GM21528 (cell line): Measurements from ENCODE around the gene GABRB2.
"Not testable (repeated sequence)": the region's sequence is repeated elsewhere in the genome, so short reads cannot be mapped to it uniquely, and the experiment has no call there.

Experiments used
- ATAC-seq: cut with Tn5 transposase; IDR thresholded peaks from one replicate; pipeline ENCODE4 v1.9.1; 2021; ENCODE audit warnings: mild to moderate bottlenecking, moderate library complexity; ENCODE audit not compliant: unreplicated experiment, low FRiP score

GABRB2 gene

DNA sequence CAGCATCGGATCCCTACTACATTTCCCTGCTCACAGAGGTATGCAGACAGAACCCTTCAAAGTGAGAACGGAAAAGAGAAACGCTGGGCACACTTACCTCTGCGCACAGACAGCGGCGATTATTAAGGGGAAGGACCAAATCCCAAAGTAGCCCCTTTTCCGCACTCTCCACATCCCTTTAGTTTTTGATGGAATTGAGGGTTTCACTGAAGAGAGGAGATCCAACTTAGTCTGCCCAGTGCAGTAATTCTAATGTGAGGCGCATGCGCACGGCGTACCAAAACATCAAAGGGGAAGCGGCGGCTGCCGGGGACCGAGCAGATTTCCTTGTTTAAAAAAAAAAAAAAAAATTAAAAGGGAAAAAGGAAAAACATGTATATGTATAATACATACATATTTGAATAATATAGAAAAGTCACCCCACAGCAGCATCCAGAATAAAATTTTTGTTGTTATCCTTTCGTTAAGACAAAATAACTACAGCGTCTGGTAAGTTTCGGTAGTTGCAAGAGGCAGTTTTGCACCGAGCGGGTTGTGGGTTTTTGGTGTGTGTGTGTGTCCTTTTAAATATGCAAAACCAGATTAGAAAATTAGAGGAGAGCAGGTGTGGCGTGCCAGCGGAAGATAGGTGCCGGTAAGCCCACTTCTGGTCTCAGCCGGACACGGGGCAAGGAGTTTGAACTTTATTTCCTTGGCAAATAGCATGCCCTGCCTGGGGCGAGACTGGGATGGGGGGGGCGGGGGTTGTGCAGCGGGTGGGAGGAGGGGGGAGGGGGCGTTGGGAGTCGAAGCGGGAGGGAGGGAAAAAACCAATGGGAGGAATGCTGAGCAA is at the start of gene GABRB2:
TSS of gene GABRB2 (minus strand) at position 256 of the 832 bp plus-strand sequence. CDS start at position 174, 82 bp downstream.
- peak; percentile 84 for ATAC-seq

- no peak for ATAC-seq
Measured at GRCh38 chr5:161585798-161586197, 39.3 kb upstream of the GABRB2 start.

GRCh38 chr5:161580621-161581020 is 34.1 kb upstream of the GABRB2 start:
- ATAC-seq: no peak

GRCh38 chr5:161572914-161573313 is 26.4 kb upstream of the GABRB2 start:
- ATAC-seq: no peak

- no peak for ATAC-seq
Measured at GRCh38 chr5:161566081-161566480, 19.6 kb upstream of the GABRB2 start.

DNA sequence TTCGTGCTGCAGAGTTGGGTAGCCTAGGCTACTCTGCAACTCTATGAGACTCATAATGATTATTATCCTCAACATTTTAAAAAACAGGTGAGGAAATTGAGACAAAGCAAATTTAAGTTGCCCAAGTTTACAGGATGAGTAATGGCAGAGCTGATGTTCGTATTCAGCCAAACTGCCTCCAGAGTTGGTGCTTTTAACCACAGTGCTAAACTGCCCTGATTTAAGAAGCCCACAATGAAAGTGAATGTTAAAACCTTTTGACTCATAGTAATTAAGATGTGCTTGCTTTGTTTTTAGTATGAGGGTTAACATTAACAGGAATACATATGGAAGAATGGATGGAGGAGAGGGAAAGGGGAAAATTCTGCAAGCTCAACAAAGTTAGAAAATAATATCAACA is 15.9 kb upstream of the GABRB2 start:
- ATAC-seq: no peak

GRCh38 chr5:161549106-161549505 is 2.6 kb upstream of the GABRB2 start:
- ATAC-seq: no peak

- ATAC-seq: no peak
Measured at GRCh38 chr5:161548487-161549094, 2.1 kb upstream of the GABRB2 start.

GRCh38 chr5:161547738-161548486 is 1.4 kb upstream of the GABRB2 start:
- no peak for ATAC-seq

GRCh38 chr5:161547406-161547737 is 847 bp upstream of the GABRB2 start:
- no peak for ATAC-seq

DNA sequence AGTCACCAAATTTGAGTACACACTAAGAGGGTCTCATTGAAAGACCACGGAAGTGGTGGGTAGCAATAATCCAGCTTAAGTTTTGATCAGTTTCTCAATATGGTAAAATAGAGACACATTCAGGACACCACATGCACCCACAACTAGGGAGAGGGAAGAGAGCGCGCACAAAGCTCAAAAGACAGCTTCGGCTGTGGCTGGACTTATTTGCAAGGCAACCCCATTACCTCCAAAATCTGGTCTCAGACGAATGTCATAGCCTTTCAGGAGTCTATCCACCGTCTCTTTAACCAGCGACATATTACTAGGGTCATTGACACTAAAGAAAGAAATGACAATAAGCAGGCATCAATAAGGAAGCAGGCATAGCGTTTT is 443 bp downstream of the GABRB2 start:
- ATAC-seq: peak; percentile 2

DNA sequence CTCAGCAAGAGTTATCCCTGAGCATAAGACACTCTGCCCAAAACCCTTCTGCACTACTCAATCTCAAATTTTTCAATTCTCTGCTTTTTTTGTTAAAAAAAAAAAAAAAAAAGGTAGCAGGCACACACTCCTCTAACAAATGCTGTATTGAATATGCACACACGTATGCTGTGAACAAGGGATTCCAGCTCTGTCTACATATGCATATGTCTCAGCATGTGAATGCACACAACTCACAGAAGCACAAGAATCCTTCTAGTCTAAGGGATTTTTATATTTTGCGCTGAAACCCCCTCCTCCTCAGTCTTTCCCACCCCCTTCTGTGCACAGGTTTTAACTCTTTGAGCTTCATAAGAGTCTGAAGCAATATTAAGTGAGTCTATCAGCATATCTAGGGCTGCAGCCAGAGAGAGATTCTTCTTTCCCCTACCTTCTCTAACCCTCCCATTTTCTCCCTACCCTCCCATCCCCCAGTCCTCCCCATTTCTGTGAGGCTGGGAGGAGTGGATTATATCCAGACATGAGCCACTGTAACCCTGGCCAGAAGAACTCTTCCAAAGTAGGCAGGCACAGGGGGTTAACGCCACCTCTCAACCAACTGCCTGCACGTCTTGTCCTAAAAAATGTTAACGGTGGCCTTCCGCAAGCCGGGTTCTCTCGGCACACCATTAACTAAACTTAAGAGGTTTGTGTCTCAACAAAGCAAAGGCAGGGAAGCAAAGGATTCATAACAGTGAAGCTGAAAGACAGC is 1.0 kb downstream of the GABRB2 start:
- ATAC-seq: no peak

- peak; percentile 55 for ATAC-seq
Measured at GRCh38 chr5:161544350-161544765, 2.2 kb downstream of the GABRB2 start.

GRCh38 chr5:161539016-161539415 is 7.5 kb downstream of the GABRB2 start:
- no peak for ATAC-seq

DNA sequence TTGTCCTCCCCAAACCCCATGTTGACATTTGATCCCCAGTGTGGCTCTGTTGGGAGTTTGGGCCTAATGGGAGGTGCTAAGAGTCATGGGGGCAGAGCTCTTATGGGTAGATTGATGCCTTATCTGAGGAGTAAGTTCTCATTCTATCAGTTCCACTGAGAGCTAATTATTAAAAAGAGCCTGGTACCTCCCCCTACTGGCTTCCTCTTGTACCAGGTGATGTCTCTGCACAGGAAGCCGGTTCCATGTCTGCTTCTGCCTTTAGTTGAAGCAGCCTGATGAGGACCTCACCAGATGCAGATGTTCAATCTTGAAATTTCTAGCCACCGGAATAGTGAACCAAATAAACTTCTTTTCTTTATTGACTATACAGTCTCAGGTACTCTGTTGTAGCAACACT is 10.8 kb downstream of the GABRB2 start:
- ATAC-seq: peak; percentile 61

DNA sequence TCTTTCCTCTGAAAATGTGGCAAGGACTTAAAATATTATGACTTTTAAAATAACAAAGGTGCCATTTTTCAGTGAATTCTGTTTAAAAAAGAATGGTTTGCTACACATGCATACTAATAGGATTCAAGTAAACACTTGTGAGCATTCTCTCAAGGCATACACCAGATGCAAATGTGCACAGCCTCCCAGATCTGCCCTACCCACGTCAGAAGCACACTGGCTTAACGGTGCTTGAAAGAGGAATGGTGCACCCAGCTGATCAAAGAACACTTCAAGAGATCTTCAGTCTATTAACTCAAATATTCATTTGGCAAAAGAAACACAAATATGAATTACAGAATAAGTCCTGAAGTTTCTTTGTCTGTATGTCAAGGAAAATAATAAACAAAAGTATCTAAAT is 15.8 kb downstream of the GABRB2 start:
- no peak for ATAC-seq

DNA sequence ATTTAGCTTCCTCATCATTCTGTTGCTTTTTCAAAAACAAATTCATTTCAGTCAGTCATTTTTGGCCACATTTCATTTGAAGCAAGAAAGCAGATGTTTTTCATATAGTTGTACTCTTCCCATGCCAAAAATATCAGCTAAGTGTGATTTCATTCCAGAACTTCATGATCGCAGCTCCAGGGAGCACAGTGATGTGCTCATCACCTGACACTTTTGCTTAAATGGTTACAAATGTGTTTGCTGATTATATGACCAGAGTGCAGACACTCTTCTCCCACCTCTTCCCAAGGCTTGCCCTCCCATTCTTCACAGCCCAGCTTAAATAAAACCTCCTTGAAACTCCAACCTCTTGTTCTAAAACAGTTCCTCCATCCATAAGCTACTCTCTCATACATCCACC is 32.6 kb downstream of the GABRB2 start:
- ATAC-seq: no peak

GRCh38 chr5:161507591-161507990 is 38.9 kb downstream of the GABRB2 start:
- peak; percentile 55 for ATAC-seq

DNA sequence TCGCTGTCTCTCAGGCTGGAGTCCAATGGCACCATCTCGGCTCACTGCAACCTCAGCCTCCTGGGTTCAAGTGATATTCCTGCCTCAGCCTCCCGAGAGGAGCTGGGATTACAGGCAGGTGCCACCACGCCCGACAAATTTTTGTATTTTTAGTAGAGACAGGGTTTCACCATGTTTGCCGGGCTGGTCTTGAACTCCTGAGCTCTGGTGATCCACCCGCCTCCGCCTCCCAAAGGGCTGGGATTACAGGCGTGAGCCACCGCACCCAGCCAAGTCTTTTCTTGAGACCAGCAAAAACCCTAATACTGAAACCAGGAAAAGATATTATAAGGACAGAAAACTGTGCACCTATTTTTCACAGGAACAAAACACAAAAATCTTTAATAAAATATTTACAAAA is 41.4 kb downstream of the GABRB2 start:
- ATAC-seq: not testable (repeated sequence)

- ATAC-seq: no peak
Measured at GRCh38 chr5:161498531-161498930, 48.0 kb downstream of the GABRB2 start.

- ATAC-seq: no peak
Measured at GRCh38 chr5:161483721-161484120, 62.8 kb downstream of the GABRB2 start.
